B cell (primary cell): ENCODE results near the gene EBPL. TPM values are rescaled to one million over a fixed set of nuclear protein-coding genes. Genes with fewer than 3 reads are reported as not detected.

Experiments used
- ATAC-seq: fragments of 200-7000 bp; cut with Tn5 transposase; one replicate; pipeline ENCODE4 v1.10.0; 2021; ENCODE audit warnings: low read depth, mild to moderate bottlenecking, moderate number of reproducible peaks, moderate library complexity
- CTCF ChIA-PET: fragments of 350-600 bp; sonication (Branson Sonifier 250); formaldehyde crosslinking; loops from one replicate; lab custom pipeline; 2021; ENCODE audit warnings: antibody characterized with exemption, inconsistent platforms; lab: Charles Lee
- POLR2A ChIA-PET: fragments of 350-600 bp; sonication (Branson Sonifier 250); formaldehyde crosslinking; loops from one replicate; lab custom pipeline; 2021; ENCODE audit warnings: antibody characterized with exemption; lab: Charles Lee
- DNase-seq: peaks from one replicate; pipeline ENCODE4 v3.0.0; 2013
- H2AFZ ChIP-seq: 2 replicates; pipeline ENCODE4 v1.6.1; 2012; ENCODE audit warnings: mild to moderate bottlenecking, low read depth, low read length; ENCODE audit not compliant: insufficient read depth, poor library complexity, severe bottlenecking
- H3K27ac ChIP-seq, 2 donors: 1 replicate in 1 of 2; 2 replicates in 1 of 2; pipeline ENCODE4 v1.5.1; 2012 to 2013; ENCODE audit warnings: low read length in 2 of 2, mild to moderate bottlenecking in 2 of 2, moderate library complexity in 1 of 2
- H3K27me3 ChIP-seq, 4 experiments: fragments of 200-600 bp in 1 of 4; sonication (generic) in 1 of 4; replicated peaks in 1 of 4; 1 replicate in 2 of 4; 2 replicates in 2 of 4; pipeline versions ENCODE4 v1.6.1 to v1.7.0; 2013 to 2016; ENCODE audit warnings: low read length in 3 of 4, mild to moderate bottlenecking in 2 of 4, mixed read lengths in 1 of 4, moderate library complexity in 1 of 4; ENCODE audit not compliant: insufficient read depth in 4 of 4, control insufficient read depth in 3 of 4; ENCODE audit errors: control extremely low read depth in 1 of 4
- H3K36me3 ChIP-seq, 2 experiments: replicated peaks in 1 of 2; 1 replicate in 1 of 2; 2 replicates in 1 of 2; pipeline versions ENCODE4 v1.6.1 to v1.7.1; 2013; ENCODE audit warnings: low read length in 1 of 2; ENCODE audit not compliant: insufficient read depth in 2 of 2, control insufficient read depth in 1 of 2; ENCODE audit errors: control extremely low read depth in 1 of 2, extremely low read depth in 1 of 2
- H3K4me1 ChIP-seq, 2 donors: fragments of 200-600 bp in 1 of 2; sonication (generic) in 1 of 2; 1 replicate in 1 of 2; 2 replicates in 1 of 2; pipeline versions ENCODE4 v1.5.1 to v1.6.1; 2013 to 2017; ENCODE audit warnings: low read length in 2 of 2; ENCODE audit not compliant: control insufficient read depth in 2 of 2, insufficient read depth in 2 of 2
- H3K4me2 ChIP-seq: replicated peaks from 2 replicates; pipeline ENCODE3; 2012; ENCODE audit warnings: mild to moderate bottlenecking, low read depth, low read length; ENCODE audit not compliant: poor library complexity, severe bottlenecking
- H3K4me3 ChIP-seq, 5 experiments: fragments of 200-600 bp in 1 of 5; sonication (generic) in 1 of 5; 1 replicate in 3 of 5; 2 replicates in 2 of 5; pipeline versions ENCODE4 v1.5.1 to v1.7.0; 2011 to 2016; ENCODE audit warnings: low read length in 4 of 5, mild to moderate bottlenecking in 4 of 5, low read depth in 2 of 5, control low read depth in 1 of 5, moderate library complexity in 1 of 5; ENCODE audit not compliant: insufficient read depth in 1 of 5; ENCODE audit errors: control extremely low read depth in 1 of 5, extremely low read depth in 1 of 5
- H3K79me2 ChIP-seq: fragments of 200-600 bp; sonication (generic); one replicate; pipeline ENCODE4 v1.6.0; 2016; ENCODE audit warnings: low read length; ENCODE audit not compliant: control insufficient read depth, insufficient read depth
- H3K9ac ChIP-seq: fragments of 200-600 bp; sonication (generic); 2 replicates; pipeline ENCODE4 v1.6.1; 2017; ENCODE audit warnings: mild to moderate bottlenecking, low read length, moderate library complexity
- H3K9me3 ChIP-seq, 3 donors: one replicate each; pipeline versions ENCODE4 v1.6.1 to v1.7.1; 2013; ENCODE audit warnings: low read length in 2 of 3; ENCODE audit not compliant: control insufficient read depth in 2 of 3, insufficient read depth in 1 of 3; ENCODE audit errors: control extremely low read depth in 1 of 3
- H4K20me1 ChIP-seq: 2 replicates; pipeline ENCODE4 v1.6.0; 2012; ENCODE audit warnings: mild to moderate bottlenecking, low read length; ENCODE audit not compliant: insufficient read depth, control insufficient read depth, poor library complexity, severe bottlenecking
- H3K27ac Mint-ChIP-seq: one replicate; pipeline ENCODE4 v1.8.0; 2021; ENCODE audit warnings: mixed read lengths
- H3K27me3 Mint-ChIP-seq: one replicate; pipeline ENCODE4 v1.8.0; 2021; ENCODE audit warnings: mixed read lengths
- H3K4me1 Mint-ChIP-seq: one replicate; pipeline ENCODE4 v1.8.0; 2021; ENCODE audit warnings: mixed read lengths
- H3K4me3 Mint-ChIP-seq: one replicate; pipeline ENCODE4 v1.8.0; 2021; ENCODE audit warnings: mixed read lengths
- H3K9me3 Mint-ChIP-seq: one replicate; pipeline ENCODE4 v1.8.0; 2022; ENCODE audit warnings: mixed read lengths; ENCODE audit not compliant: insufficient read depth
- EZH2 ChIP-seq: IDR thresholded peaks from 2 replicates; pipeline ENCODE4 v1.6.1; 2012; ENCODE audit warnings: borderline replicate concordance, low read depth, mild to moderate bottlenecking, moderate library complexity, low read length; ENCODE audit not compliant: insufficient read depth, poor library complexity, severe bottlenecking
- WGBS: methylation state at CpG from one replicate; pipeline ENCODE4 v1.1.5; 2013; ENCODE audit warnings: missing lambda C conversion rate; ENCODE audit not compliant: insufficient coverage; 5-methylcytosine and 5-hydroxymethylcytosine counted together
- intact Hi-C: fragments of 100-400 bp; cut with micrococcal nuclease; formaldehyde crosslinking; loops from one replicate; pipeline ENCODE4 v1.10.0; 2022
- polyA plus RNA-seq: library from polyadenylated mRNA; depleted of rRNA; stranded (reverse); fragments of >200 nt; gene quantifications from 2 replicates; pipeline ENCODE4 v1.2.3, GENCODE V29; 2012
- total RNA-seq, 2 donors: library from RNA; stranded (reverse); fragments of 120-200 nt in 1 of 2; gene quantifications; 1 replicate in 1 of 2; 2 replicates in 1 of 2; pipeline versions ENCODE4 v1.2.3 to v1.2.4, GENCODE V29; 2013 to 2022
- TF ChIP-seq, protein P1 (sequence below): fragments of 200-600 bp; IDR thresholded peaks from one replicate; pipeline ENCODE4 v1.8.0; 2022; ENCODE audit warnings: antibody characterized with exemption, mild to moderate bottlenecking

Gene EBPL
- total and polyA plus RNA-seq, 2 donors (not counting 1 experiment from before 2014, with no cell fraction given): 16.0 to 20.1 TPM

- Histone ChIP-seq H3K9ac (no peak overlapping the region), H3K36me3 (no peaks in the 10 kb centered on the region), H3K4me3 (no peak overlapping the region), H3K27me3 (no peaks in the 10 kb centered on the region), H3K9me3 (no peaks in the 10 kb centered on the region), H3K4me2 (no peak overlapping the region), H4K20me1 (no peaks in the 10 kb centered on the region), H2AFZ (no peak overlapping the region), H3K79me2 (no peaks in the 10 kb centered on the region), H3K4me1 (peaks cover 0 to 2% of the 10 kb centered on the region in 2 donors), H3K27ac (no peak overlapping the region)
- H3K27me3 Mint-ChIP-seq: no peaks in the 10 kb centered on the region
- DNase-seq (no peak), ATAC-seq (no peak)
- no peak overlapping the region for H3K4me3 Mint-ChIP-seq
- H3K9me3 Mint-ChIP-seq: no peaks in the 10 kb centered on the region
- H3K4me1 Mint-ChIP-seq: peaks cover 14% of the 10 kb centered on the region
- ChIA-PET POLR2A (no interaction called here), CTCF (no interaction called here)
- intact Hi-C loops: loop anchor here (1.0 kb wide), 1 partner anchor 197 kb away; no protein-coding TSS in a partner anchor
- TF ChIP-seq, protein P1, sequence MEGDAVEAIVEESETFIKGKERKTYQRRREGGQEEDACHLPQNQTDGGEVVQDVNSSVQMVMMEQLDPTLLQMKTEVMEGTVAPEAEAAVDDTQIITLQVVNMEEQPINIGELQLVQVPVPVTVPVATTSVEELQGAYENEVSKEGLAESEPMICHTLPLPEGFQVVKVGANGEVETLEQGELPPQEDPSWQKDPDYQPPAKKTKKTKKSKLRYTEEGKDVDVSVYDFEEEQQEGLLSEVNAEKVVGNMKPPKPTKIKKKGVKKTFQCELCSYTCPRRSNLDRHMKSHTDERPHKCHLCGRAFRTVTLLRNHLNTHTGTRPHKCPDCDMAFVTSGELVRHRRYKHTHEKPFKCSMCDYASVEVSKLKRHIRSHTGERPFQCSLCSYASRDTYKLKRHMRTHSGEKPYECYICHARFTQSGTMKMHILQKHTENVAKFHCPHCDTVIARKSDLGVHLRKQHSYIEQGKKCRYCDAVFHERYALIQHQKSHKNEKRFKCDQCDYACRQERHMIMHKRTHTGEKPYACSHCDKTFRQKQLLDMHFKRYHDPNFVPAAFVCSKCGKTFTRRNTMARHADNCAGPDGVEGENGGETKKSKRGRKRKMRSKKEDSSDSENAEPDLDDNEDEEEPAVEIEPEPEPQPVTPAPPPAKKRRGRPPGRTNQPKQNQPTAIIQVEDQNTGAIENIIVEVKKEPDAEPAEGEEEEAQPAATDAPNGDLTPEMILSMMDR: no peak
- no peak for TF ChIP-seq EZH2
- no peak overlapping the region for H3K27ac Mint-ChIP-seq
- WGBS: 75% methylated on average over 10 of the region's 17 CpGs
These were observed 39.5 kb downstream of the EBPL start for GRCh38 chr13:49651570-49652354.

DNA sequence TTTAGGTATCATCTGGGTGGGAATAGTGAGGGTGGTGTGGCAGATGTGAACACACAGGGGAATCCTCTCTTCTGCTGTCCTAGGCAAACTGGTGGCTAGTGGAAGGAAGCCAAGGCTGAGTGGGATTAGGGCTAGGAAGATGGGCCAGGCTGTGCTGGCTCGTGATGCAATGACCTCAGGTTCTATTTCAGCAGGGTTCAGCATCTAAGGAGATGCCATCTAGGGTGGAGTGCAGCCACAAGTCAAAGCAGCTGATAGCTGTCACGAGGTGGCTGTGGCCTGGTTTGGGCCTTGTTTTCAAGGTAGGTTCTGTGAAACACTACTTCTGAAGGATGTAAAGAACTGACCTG lies 41.3 kb downstream of the EBPL start:
- ChIA-PET CTCF (no interaction called here), POLR2A (no interaction called here)
- H3K36me3 ChIP-seq: no peaks in the 10 kb centered on the region
- H3K9me3 ChIP-seq: no peaks in the 10 kb centered on the region
- no peak for DNase-seq
- no peak overlapping the region for H3K9ac ChIP-seq
- Mint-ChIP-seq H3K27ac (no peak overlapping the region), H3K9me3 (no peaks in the 10 kb centered on the region), H3K27me3 (no peaks in the 10 kb centered on the region), H3K4me3 (no peak overlapping the region), H3K4me1 (peaks cover 21% of the 10 kb centered on the region)
- intact Hi-C loops: no loop called here
- no peak overlapping the region for H2AFZ ChIP-seq
- H3K4me2 ChIP-seq: no peak overlapping the region
- no peak overlapping the region for H3K27ac ChIP-seq
- no peaks in the 10 kb centered on the region for H4K20me1 ChIP-seq
- H3K4me3 ChIP-seq: no peak overlapping the region
- ATAC-seq: no peak
- no peaks in the 10 kb centered on the region for H3K79me2 ChIP-seq
- 86% methylated on average over 2 of the region's 2 CpGs for WGBS
- TF ChIP-seq, protein P1: no peak
- no peak for TF ChIP-seq EZH2
- no peaks in the 10 kb centered on the region for H3K27me3 ChIP-seq
- peaks cover 0 to 4% of the 10 kb centered on the region in 2 donors for H3K4me1 ChIP-seq
